DOHH2 (cell line): ENCODE data around the gene OTOF.

ENCODE experiments used
- H3F3A ChIP-seq: fragments of 200-600 bp; sonication (generic), shearing (Covaris generic); 2 replicates; pipeline ENCODE4 v1.6.0; 2016; ENCODE audit warnings: antibody characterized with exemption, mild to moderate bottlenecking; ENCODE audit not compliant: control insufficient read depth, insufficient read depth
- H3K27ac ChIP-seq: fragments of 200-600 bp; sonication (generic); 2 replicates; pipeline ENCODE4 v1.5.1; 2014; ENCODE audit warnings: low read depth, mild to moderate bottlenecking, low read length, moderate library complexity
- H3K27me3 ChIP-seq: fragments of 200-600 bp; sonication (generic); 2 replicates; pipeline ENCODE4 v1.6.1; 2014; ENCODE audit warnings: mild to moderate bottlenecking, low read length, mixed read lengths; ENCODE audit not compliant: control insufficient read depth
- H3K36me3 ChIP-seq: fragments of 200-600 bp; sonication (generic); 2 replicates; pipeline ENCODE4 v1.6.1; 2014; ENCODE audit warnings: mild to moderate bottlenecking, low read length, moderate library complexity, mixed read lengths; ENCODE audit not compliant: control insufficient read depth
- H3K4me1 ChIP-seq: fragments of 200-600 bp; sonication (generic); 2 replicates; pipeline ENCODE4 v1.6.1; 2014; ENCODE audit warnings: mild to moderate bottlenecking, low read length, mixed read lengths; ENCODE audit not compliant: control insufficient read depth
- H3K4me2 ChIP-seq: fragments of 200-600 bp; sonication (generic); 2 replicates; pipeline ENCODE4 v1.6.0; 2014; ENCODE audit warnings: mild to moderate bottlenecking, low read length, moderate library complexity
- H3K4me3 ChIP-seq: fragments of 200-600 bp; sonication (generic); 2 replicates; pipeline ENCODE4 v1.5.1; 2014; ENCODE audit warnings: mild to moderate bottlenecking, low read length, mixed read lengths
- H3K79me2 ChIP-seq: fragments of 200-600 bp; sonication (generic); 2 replicates; pipeline ENCODE4 v1.6.1; 2014; ENCODE audit warnings: mild to moderate bottlenecking, low read length, mixed read lengths; ENCODE audit not compliant: control insufficient read depth
- H3K9me2 ChIP-seq: fragments of 200-600 bp; sonication (generic); replicated peaks from 2 replicates; pipeline ENCODE4 v1.6.1; 2014; ENCODE audit warnings: mild to moderate bottlenecking, low read length, mixed read lengths; ENCODE audit not compliant: control insufficient read depth
- H3K9me3 ChIP-seq: fragments of 200-600 bp; sonication (generic); 2 replicates; pipeline ENCODE4 v1.6.1; 2014; ENCODE audit warnings: antibody characterized with exemption, low read length, mixed read lengths; ENCODE audit not compliant: control insufficient read depth, insufficient read depth
- H4K20me1 ChIP-seq: fragments of 200-600 bp; sonication (generic); 2 replicates; pipeline ENCODE4 v1.6.0; 2014; ENCODE audit warnings: low read depth, mild to moderate bottlenecking, antibody characterized with exemption, low read length, moderate library complexity; ENCODE audit not compliant: control insufficient read depth, insufficient read depth
- CTCF ChIP-seq: fragments of 200-600 bp; sonication (generic); IDR thresholded peaks from one replicate; pipeline ENCODE4 v1.5.1; 2014; ENCODE audit warnings: antibody characterized with exemption, mild to moderate bottlenecking, low read depth, low read length; ENCODE audit not compliant: poor library complexity, severe bottlenecking
- EZH2phosphoT487 ChIP-seq: fragments of 200-600 bp; sonication (generic); IDR thresholded peaks from 2 replicates; pipeline ENCODE4 v1.6.1; 2017; ENCODE audit warnings: borderline replicate concordance, mild to moderate bottlenecking, antibody characterized with exemption, low read length, moderate library complexity, mixed read lengths

The OTOF gene

GRCh38 chr2:26430826-26431225 lies 47.1 kb downstream of the OTOF start:
- H3K27me3 ChIP-seq: peaks cover 8% of the 10 kb centered on the region; the same call in 1 of the 2 replicates

GRCh38 chr2:26429779-26430578 lies 47.9 kb downstream of the OTOF start:
- Histone ChIP-seq H3K9me2 (no peaks in the 10 kb centered on the region), H3K4me1 (no peaks in the 10 kb centered on the region), H3K27ac (no peak overlapping the region), H3K79me2 (no peaks in the 10 kb centered on the region), H3K9me3 (no peaks in the 10 kb centered on the region), H4K20me1 (no peaks in the 10 kb centered on the region), H3K36me3 (no peaks in the 10 kb centered on the region), H3K4me3 (no peak overlapping the region), H3F3A (no peaks in the 10 kb centered on the region), H3K27me3 (peaks cover 8% of the 10 kb centered on the region; the same call in 1 of the 2 replicates), H3K4me2 (no peak overlapping the region)
- TF ChIP-seq EZH2phosphoT487 (no peak), CTCF (no peak)

More at GRCh38 chr2:26430826-26431225, 47.1 kb downstream of the OTOF start:
- Histone ChIP-seq H3K4me3 (no peak overlapping the region), H3K9me3 (no peaks in the 10 kb centered on the region), H3K36me3 (no peaks in the 10 kb centered on the region), H4K20me1 (no peaks in the 10 kb centered on the region), H3K4me1 (no peaks in the 10 kb centered on the region), H3K4me2 (no peak overlapping the region), H3K79me2 (no peaks in the 10 kb centered on the region), H3K9me2 (no peaks in the 10 kb centered on the region), H3F3A (no peaks in the 10 kb centered on the region), H3K27ac (no peak overlapping the region)
- no peak for TF ChIP-seq CTCF
- no peak for TF ChIP-seq EZH2phosphoT487

GRCh38 chr2:26428846-26429245 lies 49.1 kb downstream of the OTOF start:
- Histone ChIP-seq H3K27me3 (peaks cover 8% of the 10 kb centered on the region; the same call in 1 of the 2 replicates), H3K9me3 (no peaks in the 10 kb centered on the region), H3K27ac (no peak overlapping the region), H3F3A (no peaks in the 10 kb centered on the region), H3K4me2 (no peak overlapping the region), H3K36me3 (no peaks in the 10 kb centered on the region), H3K4me1 (no peaks in the 10 kb centered on the region), H3K4me3 (no peak overlapping the region), H3K9me2 (no peaks in the 10 kb centered on the region), H4K20me1 (no peaks in the 10 kb centered on the region), H3K79me2 (no peaks in the 10 kb centered on the region)
- no peak for TF ChIP-seq EZH2phosphoT487
- no peak for TF ChIP-seq CTCF
